GM19324 (cell line): Measurements from ENCODE around the gene ALOX5AP.

ENCODE experiments used
- ATAC-seq: cut with Tn5 transposase; IDR thresholded peaks from one replicate; pipeline ENCODE4 v1.9.1; 2021; ENCODE audit warnings: mild to moderate bottlenecking, moderate library complexity; ENCODE audit not compliant: unreplicated experiment, low FRiP score

The ALOX5AP gene

GRCh38 chr13:30791354-30792001 lies 56.1 kb downstream of the ALOX5AP start:
- no peak for ATAC-seq

- no peak for ATAC-seq
Measured at GRCh38 chr13:30792285-30793000, 57.1 kb downstream of the ALOX5AP start.

GRCh38 chr13:30796132-30796572 lies 60.8 kb downstream of the ALOX5AP start:
- no peak for ATAC-seq

- ATAC-seq: no peak
Measured at GRCh38 chr13:30796631-30797601, 61.6 kb downstream of the ALOX5AP start.

- ATAC-seq: no peak
Measured at GRCh38 chr13:30797847-30798535, 62.6 kb downstream of the ALOX5AP start.

GRCh38 chr13:30798776-30799355 lies 63.5 kb downstream of the ALOX5AP start:
- ATAC-seq: no peak

GRCh38 chr13:30799356-30799824 lies 64.0 kb downstream of the ALOX5AP start:
- no peak for ATAC-seq

GRCh38 chr13:30800107-30800506 lies 64.8 kb downstream of the ALOX5AP start:
- ATAC-seq: no peak

- no peak for ATAC-seq
Measured at GRCh38 chr13:30802501-30802900, 67.2 kb downstream of the ALOX5AP start.

GRCh38 chr13:30802953-30803478 lies 67.7 kb downstream of the ALOX5AP start:
- peak; percentile 75 for ATAC-seq

- no peak for ATAC-seq
Measured at GRCh38 chr13:30803749-30804148, 68.4 kb downstream of the ALOX5AP start.

- ATAC-seq: no peak
Measured at GRCh38 chr13:30804474-30804873, 69.1 kb downstream of the ALOX5AP start.

GRCh38 chr13:30805132-30805537 lies 69.8 kb downstream of the ALOX5AP start:
- ATAC-seq: no peak

- ATAC-seq: no peak
Measured at GRCh38 chr13:30805603-30806011, 70.3 kb downstream of the ALOX5AP start.

- no peak for ATAC-seq
Measured at GRCh38 chr13:30806784-30807183, 71.4 kb downstream of the ALOX5AP start.

GRCh38 chr13:30807392-30807791 lies 72.0 kb downstream of the ALOX5AP start:
- ATAC-seq: no peak

GRCh38 chr13:30808600-30808999 lies 73.3 kb downstream of the ALOX5AP start:
- ATAC-seq: no peak

GRCh38 chr13:30809787-30810186 lies 74.4 kb downstream of the ALOX5AP start:
- ATAC-seq: no peak

- ATAC-seq: no peak
Measured at GRCh38 chr13:30810261-30810701, 74.9 kb downstream of the ALOX5AP start.

- ATAC-seq: no peak
Measured at GRCh38 chr13:30810801-30811200, 75.5 kb downstream of the ALOX5AP start.
